NCI-H1694 (cell line): Measurements from ENCODE around the gene F12.
"Not testable (repeated sequence)": the region's sequence is repeated elsewhere in the genome, so short reads cannot be mapped to it uniquely, and the experiment has no call there.

Experiments
- DNase-seq: peaks from one replicate; lab custom pipeline; 2025; lab: John Stamatoyannopoulos, UW

Gene F12

DNA sequence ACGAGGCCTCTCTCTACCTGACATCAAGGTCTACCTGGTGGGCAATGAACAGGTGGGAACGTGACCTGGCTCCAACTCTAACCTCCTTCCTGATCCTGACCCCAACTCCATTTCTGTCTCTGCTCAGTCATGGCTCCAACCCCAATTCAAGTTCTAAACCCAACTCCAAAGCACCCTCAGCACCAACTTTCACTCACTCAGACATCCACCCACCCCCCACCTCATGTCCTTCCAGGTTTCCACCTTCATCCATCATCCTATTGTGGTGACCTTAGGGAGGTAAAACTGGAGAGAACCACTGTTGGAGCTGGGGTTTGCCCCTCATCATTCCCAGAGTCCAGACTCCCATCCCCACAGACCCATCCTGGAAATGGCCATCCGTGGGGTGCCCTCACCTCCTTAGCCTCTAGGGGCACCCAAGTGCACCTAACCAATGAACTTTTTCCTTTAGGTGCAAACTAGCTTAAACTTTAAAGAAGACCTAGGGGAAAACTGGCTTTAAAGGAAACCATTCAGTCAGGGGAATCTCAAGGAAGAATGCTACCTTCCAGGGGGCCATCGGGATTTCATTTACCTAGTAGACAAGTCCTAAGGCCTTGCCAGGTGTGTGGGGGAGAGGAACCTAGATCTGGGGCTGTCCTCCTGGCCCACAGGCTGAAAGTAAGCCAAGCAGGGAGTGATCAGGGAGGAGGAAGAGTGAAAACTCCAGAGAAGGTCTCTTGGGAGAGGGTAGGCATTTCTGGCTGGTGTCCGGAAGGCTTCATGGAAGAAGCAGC, 40.3 kb downstream of the F12 start:
- DNase-seq = no peak

DNA sequence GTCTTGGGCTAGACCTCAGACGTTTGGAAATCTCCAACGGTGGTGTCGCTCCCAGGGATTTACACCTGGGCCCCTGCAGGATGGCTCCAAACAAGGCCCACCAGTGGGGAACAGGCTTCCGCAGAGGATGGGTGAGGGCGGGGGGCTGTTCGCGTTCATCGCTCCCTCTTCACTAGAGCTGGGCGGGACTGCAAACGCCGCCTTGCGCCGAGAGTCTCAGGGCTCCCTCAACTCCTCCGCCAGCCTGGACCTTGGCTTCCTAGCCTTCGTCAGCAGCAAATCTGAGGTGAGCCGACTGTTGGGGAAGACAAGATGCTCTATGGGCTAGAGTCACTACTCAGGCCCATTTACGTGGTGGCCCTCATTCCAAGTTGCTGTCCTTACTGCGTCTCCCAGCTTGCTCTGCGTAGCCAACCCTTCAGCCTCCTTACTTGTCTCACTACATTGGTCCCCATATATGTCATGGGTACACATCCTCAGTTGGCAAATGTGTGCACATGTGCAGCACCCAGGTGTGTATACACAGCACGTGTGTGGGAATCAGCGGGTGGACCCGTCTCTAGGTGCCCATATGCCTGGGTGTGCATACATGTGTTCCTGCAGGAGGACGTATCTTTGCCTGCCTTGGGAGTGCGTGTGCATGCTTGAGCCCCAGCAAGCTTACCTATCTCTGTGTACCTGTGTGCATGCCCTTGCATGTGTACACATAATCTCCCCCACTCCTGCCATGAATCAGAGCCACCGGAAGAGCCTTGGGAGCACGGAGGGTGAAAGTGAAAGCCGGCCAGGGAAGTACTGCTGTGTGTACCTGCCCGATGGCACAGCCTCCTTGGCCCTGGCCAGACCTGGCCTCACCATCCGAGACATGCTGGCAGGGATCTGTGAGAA, 41.1 kb downstream of the F12 start:
- no peak for DNase-seq

DNA sequence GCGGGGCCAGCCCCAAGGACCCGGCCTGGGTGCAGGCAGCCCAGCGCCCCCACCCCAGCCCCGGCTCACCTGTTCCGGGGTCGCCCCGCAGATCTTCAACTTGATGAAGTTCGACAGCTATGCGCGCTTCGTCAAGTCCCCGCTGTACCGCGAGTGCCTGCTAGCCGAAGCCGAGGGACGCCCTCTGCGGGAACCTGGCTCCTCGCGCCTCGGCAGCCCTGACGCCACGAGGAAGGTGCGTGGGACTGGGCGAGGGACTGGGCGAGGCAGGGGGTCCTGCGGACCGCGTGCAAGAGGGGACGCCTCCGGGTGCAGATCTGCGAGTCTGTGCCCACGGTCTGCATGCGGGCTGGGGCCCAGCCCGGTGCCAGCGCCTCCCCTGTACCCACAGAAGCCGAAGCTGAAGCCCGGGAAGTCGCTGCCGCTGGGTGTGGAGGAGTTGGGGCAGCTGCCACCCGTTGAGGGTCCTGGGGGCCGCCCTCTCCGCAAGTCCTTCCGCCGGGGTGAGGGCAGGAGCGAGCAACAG, 42.0 kb downstream of the F12 start:
- DNase-seq = no peak

DNA sequence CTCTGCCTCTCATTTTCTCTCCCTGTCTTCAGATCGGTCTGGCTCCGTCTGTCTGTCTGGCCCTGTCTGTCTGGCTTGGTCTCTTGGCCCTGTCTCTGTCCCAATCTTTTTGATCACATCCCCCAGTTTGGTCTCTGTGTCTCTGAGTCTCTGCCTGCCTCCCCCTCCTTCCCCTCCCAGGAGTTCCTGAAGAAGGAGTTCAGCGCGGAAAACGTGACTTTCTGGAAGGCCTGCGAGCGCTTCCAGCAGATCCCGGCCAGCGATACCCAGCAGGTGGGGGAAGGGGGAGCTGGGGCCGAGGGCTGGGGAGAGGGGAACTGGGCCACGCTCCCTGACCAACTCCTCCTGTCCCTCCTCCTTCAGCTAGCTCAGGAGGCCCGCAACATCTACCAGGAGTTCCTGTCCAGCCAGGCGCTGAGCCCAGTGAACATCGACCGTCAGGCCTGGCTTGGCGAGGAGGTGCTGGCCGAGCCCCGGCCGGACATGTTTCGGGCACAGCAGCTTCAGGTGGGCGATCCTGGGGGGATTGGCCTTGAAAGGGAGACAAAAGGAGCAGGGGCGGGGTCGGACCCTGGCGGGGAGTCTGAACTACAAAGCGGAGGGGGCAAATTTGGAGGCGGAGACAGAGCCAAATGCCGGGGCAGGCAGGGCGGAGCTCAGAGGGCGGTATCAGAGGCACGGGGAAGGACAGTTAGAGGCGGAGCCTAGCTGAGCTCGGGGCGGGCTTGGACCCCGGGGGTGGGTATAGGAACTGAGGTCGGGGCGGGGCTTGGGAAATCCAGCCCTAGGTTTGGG, 42.6 kb downstream of the F12 start:
- DNase-seq = no peak

DNA sequence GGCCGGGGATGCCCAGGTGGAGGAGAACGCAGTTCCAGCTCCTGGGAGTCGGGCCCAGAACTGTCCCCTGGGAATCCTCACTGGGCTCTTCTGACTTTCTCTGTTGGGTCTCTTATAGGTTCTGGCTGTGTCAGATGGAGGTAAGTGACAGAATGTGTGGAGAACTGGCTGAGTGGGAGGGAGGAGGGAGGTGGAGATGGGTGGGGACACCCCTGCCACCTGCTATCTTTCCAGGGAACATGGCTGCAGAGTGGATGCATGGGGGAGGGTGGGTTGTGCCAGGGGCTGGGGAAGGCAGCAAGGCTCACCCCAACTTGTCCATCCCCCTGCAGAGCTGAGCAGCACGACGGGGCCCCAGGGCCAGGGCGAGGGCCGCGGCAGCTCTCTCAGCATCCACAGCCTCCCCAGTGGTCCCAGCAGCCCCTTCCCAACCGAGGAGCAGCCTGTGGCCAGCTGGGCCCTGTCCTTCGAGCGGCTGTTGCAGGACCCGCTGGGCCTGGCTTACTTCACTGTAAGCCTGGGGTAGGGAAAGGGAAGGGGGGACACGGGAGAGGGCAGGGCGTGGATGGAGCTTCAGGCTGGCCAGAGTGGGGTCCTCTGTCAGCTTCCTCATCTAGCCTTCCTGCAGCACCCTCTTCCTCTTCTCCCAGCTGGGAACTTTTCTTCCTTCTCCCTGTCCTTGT, 43.4 kb downstream of the F12 start:
- DNase-seq = no peak

DNA sequence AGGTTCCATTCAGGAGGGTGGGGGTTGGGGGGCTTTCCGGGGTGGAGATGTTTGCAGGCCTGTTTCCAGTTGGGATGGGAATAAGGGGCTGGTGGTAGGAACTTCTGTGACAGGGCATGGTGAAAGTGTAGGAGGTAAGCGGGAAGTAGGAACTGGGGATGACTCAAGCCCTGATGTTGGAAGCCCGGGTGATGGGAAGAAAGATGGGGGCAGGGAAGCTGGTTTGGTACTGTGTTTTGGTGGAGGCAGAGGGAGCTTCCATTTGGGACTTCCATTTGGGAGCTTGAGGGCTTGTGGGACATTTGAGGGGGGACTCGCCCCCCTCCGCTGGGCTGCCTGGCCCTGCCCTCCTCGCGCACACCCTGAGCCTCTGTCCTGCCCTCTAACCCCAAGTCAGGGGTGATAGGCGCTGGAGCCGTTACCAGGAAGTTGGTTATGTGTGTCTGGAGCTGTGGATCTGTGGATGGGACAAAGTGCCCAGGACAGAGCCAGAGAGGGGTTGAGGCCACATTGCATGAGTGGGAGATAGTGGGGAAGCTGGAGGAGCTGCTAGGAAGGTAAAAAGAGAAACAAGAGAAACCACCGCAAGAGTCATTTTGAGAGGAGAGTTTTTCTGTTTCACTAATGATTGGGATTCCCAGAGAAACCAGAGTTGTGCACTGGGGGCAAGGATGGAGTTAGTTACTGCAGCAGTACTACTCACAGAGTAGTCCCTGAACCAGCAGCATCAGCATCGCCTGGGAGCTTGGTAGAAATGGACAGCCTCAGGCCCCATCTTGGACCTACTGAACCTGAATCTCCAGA, 45.0 kb downstream of the F12 start:
- DNase-seq = no peak

DNA sequence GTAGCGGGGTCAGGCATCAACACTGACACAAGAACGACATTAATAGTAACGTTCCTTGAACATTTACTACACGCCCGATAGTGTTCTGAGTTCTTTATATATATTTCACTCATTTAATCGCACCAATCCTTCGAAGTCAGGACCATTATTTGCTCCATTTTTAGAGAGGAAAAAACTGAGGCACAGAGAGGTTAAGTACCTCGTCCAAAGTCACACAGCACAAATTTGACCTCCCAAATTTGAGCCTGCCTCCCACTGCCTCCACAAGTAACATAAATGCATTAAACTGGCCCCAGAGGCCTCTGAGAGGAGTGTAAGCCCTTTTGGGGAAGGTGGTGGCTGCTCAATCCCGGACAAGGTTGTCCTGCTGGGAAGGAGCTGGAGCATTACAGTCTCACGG, 45.8 kb downstream of the F12 start:
- no peak for DNase-seq

DNA sequence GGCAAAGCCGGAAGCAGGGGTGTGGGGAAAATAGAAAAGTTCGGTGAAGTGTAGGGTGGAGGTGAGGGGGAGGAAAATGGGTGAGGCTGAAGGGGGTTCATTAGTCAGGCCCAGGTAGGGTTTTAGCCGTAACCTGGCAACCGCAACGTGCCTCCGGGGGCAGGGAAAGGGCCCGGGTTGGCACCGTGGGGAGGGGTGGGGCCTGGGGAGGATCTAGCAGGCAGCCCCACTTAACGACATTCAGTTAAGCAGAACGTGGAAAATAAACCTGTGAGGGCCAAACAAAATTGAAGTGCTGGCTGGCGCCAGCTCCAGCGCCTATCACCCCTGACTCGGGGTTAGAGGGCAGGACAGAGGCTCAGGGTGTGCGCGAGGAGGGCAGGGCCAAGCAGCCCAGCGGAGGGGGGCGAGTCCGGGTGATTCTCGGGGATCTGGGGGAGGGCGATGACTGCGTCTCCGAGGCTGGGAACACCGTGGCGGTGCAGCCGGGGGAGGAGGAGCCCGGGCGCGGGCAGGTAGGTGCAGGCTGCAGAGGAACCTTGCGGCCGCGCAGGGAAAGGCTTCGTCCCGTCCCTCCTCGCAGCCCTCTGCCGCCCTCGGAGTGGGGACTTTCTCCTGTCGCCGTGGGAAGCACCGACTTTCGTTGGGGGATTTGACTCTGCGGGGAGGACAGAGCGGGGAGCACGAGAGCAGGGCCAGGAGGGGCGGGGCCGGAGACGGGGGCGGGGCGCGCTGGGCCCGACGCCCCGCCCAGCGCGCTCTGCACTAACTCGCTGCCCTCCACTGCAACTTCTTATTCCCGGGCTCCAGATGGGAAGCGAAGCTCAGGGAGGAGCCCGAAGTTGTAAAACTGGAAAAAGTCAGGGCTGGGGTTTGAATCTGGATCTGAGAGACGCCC, 46.5 kb downstream of the F12 start:
- DNase-seq = no peak

DNA sequence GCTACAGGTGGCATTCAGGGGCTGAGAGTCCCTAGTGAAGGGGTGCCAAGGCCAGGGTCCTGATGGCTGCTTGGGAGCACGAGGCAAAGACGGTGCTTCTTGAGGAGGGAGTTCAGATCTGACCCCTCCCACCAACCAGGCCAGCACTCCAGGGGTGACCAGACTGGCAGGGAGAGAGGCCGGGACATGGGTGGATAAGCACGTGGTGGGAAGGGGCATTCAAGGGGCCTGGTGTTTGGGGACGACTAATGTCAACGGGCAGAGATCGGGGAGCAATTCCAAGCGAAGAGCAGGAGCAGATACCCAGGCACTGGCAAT, 47.1 kb downstream of the F12 start:
- DNase-seq = no peak

DNA sequence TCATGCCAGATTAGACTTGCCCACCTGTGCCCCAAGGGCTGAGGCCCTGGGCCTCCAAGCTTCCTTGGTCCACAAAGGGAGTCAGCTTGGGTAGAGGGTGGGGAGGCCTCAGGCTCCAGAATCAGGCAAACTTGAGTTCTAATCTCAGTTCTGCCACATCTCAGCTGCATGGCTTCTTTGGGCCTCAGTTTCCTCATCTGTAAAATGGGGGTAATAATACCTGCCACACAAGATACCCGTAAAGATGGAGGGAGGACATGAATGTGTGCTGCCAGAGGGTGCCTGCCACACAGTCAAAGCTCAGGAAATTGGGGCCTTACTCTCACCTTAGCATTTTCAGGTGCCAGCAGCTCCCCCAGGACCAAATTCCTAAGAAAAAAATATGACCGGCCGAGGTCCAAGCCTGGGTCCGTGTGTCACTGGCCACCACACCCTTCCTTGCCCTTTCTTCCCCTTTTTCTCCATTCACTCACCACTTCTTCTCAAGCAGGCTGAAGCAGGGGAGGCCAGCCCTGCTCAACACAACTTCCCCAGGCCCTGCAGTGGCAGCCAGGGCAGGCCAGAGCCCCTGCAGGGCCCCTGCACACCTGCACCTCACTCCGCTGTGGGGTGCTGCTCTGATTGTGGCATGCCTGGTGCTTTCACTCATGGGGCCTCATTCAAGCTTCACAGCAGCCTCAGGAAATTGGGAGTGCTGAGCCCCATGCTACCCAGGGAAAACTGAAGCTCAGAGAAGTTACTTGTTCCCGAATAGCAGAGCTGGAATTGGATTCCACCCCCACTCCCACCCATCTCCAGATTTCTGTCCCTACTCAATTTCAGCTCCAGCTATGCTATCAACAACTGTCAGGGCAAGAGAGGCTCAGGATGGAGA, 47.7 kb downstream of the F12 start:
- no peak for DNase-seq

DNA sequence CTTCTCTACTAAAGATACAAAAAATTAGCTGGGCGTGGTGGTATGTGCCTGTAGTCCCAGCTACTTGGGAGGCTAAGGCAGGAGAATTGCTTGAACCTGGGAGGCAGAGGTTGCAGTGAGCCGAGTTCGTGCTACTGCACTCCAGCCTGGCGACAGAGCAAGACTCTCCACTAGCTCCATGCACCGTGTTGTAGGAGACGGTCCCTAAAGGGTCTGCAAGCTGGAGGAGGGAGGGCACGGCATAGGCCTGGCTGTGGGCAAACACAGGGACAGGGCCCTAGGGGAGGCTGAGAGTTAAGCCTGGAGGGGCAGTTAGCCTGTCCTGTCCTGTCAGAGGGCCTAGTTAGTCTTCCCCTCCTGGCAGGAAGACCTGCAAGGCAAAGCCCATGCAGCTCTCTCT, 48.6 kb downstream of the F12 start:
- DNase-seq = not testable (repeated sequence)

DNA sequence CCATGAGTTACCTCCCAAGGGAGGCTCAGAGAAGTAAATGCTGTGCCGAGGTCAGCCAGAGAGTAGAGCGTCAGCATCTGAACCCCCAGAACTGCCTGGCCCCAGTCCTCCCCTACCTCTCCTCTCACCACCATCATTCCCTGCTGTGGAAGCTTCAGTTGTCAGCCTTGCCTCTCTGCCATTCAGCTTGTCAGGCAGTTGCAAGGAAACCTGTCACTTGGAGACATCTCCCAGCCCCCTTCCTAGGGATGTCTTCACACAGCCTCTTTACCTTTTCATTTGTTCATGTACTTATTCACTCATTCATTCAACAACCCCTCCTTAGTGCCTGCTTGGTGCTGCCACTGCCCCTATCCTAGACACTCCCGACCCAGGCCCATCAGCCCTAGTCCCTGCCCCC, 49.5 kb downstream of the F12 start:
- no peak for DNase-seq

DNA sequence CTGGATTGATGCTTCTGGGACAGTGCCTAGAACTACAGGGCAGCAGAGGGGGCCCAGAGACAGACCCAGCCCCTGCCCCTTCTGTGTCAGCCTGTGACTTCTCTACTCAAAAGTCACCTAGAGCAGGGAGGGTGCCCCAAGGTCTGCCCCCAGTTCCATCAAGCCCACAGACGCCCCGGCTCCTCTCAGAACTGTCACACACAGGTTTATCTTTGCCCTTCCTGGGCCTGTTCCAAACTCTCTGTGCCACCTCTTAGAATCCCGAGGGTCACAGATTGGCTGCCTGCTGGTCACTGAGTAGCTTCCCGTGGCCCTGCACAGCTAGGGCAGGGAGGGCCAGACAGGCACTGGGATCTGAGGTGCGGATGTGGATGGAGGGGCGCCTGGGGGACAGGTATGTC, 49.9 kb downstream of the F12 start:
- no peak for DNase-seq

DNA sequence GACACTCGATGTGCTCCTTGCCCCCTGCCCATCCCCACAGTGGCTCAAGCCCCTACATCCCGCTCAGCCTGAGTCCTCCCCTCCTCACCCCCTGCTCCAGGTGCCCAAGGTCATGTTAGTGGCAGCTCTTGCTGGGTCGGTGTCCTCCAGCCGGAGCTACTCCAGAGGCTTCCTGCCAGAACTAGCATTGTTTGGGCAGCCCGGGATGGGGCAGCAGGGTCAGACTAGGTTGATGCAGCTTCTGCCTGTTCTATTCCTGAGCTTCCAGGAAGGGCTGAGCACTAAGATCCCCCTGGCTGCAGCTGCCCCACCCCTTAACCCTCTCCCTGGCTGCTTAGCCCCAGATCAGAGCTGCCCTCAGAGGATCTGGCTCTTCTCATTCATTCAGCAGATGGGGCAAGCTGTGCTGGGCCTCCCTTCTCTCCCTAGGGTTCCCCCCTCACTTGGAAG, 51.0 kb downstream of the F12 start:
- no peak for DNase-seq

DNA sequence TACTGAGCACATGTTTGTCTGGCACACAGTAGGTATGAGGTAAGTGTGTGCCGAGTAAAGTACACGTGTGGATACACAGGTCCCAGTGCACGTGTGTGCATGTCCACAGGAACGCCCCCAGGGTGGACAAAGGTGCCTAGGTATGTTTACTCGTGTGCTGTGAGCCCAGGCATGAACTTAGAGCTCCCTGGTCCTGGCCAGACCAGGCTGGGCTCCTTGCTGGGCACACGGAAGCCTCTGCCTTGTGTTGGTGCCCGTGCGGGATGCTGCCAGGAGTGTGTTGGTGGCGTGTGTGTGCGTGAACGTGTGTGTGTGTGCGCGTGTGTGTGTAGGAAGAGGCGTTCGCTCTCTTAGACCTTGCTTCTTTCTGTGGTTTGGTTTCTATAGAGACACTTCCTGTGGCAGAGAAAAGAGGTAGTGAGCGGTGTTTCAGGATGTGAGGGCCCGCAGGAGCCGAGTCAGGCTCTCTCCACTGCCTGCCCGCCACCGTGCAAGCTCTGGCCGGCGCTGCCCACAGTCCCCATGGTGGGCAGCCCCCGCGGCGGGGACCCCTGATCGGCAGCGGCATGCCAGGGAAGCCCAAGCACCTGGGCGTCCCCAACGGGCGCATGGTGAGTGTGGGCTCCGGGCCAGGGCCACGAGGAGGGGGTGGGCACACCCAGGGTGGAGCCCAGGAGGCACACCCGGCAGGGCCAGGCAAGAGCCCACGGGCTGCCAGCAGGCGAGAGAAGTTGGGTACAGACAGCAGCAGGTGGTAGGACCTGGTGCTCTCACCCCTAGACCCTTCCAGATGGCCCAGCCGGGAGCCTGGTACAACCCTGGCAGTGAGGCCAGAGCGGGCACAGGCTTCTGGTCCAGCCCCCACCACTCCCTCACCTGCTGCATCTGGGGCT, 51.7 kb downstream of the F12 start, which contains the start of gene RGS14:
Gene RGS14, plus strand, starts transcription at position 466 of the 893 bp plus-strand sequence. Its CDS starts 101 bp downstream, at position 567.
- no peak for DNase-seq

DNA sequence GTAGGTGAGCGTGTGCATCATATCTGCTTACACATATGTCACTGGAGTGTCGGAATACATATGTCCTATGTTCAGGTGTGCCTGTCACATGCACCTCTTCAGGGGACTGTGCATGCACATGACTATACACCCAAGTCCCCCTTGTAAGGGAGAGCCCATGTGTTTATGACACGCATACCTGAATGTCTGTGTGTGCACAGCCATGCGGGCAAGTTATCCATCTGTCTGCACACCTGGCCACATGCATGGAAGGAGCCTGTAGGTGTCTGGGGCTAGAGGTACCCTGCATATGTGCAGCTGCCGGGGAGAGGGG, 52.3 kb downstream of the F12 start:
- DNase-seq = no peak

DNA sequence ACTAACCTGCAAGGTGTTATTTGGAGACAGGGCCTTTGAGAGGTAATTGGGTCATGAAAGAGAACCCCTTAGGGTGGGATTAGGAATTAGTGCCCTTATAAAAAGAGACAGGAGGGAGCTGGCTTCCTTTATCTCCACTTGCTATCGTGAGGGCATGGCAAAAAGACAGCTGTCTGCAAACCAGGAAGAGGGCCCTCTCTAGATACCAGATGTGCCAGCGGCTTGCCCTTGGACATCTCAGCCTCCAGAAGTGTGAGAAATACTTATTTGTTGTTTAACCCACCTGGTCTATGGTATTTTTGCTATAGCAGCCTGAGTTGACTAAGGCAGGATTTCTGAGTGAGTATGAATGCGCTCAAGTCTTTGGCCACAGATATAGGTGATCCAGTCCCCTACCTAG, 52.6 kb downstream of the F12 start:
- DNase-seq = no peak

DNA sequence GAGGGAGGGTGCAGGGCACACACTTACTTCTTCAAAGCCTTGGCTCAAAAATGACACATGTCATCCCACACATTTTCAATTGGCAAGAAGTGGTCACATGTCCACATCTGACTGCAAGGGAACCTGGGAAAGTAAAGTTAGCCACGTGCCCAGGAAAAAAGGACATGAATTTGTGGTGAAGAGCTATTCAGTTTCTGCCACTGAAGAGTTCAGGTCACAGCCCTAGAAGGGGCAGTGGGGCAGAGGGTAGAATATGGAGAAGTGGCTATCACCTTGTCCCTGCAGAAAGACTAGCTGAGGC, 53.5 kb downstream of the F12 start:
- no peak for DNase-seq
